ENCODE data around the gene RETREG3.
"Not testable (repeated sequence)": the region's sequence is repeated elsewhere in the genome, so short reads cannot be mapped to it uniquely, and the experiment has no call there.

Gene RETREG3

DNA sequence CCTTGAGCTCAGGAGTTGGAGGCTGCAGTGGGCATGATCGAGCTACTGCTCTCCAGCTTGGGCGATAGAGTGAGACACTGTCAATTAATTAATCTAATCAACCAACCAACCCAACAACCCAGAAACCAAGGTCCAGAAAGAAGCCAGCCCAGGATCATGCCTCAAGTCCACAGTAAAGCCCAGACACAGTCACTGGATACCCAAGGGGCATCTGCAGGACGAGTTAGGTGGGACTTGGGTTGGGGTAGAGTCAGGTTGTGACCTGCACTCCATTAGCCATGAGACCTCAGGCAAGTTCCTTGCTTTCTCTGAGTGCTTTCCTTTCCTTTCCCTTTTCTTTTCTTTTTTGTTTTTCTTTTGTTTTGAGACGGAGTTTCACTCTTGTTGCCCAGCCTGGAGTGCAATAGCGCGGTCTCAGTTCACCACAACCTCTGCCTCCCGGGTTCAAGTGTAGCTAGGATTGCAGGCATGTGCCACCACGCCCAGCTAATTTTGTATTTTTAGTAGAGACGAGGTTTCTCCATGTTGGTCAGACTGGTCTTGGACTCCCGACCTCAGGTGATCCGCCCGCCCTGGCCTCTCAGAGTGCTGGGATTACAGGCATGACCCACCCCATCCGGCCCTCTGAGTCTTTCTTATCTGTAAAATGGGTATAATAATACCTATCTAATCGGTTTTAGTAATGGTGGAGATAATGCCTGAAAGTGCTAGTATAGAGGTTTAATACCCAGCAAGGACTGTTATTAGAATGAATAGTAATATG, 60.0 kb downstream of the RETREG3 start:
- DNase-seq, result no peak

DNA sequence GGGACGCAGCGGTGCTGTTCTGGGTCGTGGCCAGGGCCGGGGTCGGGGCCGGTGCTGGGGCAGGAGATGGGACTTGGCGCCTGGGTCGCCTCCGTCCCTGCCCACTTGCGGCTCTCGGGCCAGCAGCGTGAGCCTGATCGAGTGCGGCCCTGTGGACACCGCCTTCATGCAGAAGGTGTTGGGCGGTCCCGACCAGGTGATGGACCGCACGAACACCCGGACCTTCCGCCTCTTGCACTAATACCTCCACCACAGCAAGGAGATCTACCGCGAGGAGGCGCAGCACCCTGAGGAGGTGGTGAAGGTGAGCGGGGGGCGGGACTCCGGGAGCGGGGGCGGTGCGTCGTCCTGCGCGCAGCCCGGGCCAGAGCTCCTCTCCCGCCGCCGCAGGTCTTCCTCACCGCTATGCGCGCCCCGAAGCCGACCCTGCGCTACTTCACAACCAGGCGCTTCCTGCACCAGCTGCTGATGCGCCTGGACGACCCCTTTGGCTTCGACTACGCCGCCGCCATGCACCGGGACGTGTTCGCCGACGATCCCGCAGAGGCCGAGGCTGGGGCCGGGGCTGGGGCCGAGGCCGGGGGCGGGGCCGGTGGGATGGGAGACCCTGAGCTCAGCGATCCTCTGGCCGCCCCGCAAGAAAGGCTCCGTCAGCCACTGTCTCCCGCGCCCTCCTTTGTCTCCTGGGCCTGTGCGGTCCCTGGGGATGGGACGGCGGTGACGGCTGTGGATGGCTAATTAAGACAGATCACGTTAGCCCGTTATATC, 60.9 kb downstream of the RETREG3 start:
- peak; percentile 84 for DNase-seq

DNA sequence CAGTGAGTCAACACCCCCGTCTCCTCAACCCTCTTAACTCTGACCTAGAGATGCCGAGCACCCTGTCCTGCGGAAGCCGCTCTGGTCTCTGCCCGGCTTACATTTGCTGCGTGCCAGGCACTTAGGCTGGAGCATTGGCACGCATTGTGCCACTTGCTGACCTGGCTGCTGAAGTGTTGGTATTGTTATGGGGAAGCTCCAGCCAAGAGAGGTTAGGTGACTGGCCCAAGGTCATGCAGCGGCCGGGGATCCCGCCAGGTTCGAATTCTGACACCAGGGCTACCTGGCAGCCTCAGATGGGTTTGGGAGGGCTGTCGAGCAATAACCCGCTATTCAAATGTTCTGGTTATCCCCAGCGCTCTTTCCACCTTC, 61.5 kb downstream of the RETREG3 start:
- no peak for DNase-seq

DNA sequence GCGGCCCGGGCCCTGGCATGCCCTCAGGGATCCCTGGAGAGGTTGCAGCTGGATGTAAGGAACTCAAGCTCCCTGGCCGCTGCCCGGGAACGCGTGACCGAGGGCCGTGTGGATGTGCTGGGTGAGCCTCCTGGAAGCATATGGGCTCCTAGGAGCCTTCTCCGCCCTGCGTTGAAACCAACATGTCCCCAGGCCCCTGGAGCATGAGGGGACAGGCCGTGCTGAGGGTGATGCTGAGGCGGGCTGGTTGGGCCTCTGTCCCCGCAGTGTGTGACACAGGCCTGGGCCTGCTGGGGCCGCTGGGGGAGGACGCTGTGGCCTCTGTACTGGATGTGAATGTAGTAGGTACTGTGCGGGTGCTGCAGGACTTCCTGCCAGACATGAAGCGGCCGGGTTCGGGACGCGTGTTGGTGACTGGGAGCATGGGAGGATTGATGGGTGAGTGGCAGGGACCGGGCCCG, 62.1 kb downstream of the RETREG3 start:
- DNase-seq, result no peak

DNA sequence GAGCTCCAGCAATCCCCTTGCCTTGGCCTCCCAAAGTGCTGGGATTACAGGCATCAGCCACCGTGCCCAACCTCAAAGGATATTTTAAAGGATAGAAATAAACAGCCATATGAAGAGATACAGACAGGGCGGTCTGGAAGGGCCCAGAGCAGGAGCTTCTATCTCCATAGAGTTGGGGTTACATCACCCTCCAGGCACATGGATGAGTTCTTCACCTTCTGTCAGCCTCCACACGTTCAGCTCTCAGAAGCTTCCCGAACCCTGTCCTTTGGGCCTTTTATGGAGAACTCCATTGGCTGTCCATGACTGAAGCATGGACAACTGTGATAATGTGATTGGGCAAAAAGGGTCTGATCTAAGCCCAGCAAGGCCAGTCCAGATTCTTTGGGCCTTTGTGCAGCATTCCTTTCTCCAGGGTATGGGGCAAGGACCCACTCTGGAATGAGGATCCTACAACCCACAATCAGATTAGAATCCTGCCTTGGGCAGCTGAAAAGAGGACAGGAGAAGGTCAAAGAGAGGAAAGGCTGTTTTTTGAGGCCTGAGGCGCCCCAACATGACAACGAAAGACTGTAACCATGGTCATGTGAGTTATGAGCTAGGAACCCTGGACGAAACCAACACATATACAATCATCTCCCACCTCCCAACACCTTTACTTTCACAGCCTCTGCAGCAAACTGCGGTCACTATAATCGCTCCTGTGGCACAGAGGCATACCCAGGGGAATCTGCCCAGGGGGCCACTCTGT, 63.2 kb downstream of the RETREG3 start:
- not testable (repeated sequence) for DNase-seq

DNA sequence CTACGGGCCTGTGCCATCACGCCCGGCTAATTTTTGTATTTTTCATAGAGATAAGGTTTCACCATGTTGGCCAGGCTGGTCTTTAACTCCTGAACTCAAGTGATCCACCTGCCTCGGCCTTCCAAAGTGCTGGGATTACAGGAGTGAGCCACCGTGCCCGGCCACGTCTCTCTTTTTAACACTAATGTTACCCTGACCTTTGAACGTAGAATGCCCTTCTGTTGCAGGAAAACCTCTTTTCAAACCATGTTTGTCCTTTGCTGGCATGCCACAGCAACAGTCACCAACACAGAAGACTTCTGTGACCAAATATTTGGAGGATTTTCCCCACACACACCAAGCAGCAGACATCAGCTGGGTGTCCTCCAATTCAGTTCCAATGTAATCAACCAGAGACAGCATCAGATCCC, 64.3 kb downstream of the RETREG3 start:
- DNase-seq, result no peak

DNA sequence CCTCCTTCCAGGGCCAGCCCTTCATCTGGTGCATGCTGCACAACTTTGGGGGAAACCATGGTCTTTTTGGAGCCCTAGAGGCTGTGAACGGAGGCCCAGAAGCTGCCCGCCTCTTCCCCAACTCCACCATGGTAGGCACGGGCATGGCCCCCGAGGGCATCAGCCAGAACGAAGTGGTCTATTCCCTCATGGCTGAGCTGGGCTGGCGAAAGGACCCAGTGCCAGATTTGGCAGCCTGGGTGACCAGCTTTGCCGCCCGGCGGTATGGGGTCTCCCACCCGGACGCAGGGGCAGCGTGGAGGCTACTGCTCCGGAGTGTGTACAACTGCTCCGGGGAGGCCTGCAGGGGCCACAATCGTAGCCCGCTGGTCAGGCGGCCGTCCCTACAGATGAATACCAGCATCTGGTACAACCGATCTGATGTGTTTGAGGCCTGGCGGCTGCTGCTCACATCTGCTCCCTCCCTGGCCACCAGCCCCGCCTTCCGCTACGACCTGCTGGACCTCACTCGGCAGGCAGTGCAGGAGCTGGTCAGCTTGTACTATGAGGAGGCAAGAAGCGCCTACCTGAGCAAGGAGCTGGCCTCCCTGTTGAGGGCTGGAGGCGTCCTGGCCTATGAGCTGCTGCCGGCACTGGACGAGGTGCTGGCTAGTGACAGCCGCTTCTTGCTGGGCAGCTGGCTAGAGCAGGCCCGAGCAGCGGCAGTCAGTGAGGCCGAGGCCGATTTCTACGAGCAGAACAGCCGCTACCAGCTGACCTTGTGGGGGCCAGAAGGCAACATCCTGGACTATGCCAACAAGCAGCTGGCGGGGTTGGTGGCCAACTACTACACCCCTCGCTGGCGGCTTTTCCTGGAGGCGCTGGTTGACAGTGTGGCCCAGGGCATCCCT, 65.7 kb downstream of the RETREG3 start:
- DNase-seq, result no peak

DNA sequence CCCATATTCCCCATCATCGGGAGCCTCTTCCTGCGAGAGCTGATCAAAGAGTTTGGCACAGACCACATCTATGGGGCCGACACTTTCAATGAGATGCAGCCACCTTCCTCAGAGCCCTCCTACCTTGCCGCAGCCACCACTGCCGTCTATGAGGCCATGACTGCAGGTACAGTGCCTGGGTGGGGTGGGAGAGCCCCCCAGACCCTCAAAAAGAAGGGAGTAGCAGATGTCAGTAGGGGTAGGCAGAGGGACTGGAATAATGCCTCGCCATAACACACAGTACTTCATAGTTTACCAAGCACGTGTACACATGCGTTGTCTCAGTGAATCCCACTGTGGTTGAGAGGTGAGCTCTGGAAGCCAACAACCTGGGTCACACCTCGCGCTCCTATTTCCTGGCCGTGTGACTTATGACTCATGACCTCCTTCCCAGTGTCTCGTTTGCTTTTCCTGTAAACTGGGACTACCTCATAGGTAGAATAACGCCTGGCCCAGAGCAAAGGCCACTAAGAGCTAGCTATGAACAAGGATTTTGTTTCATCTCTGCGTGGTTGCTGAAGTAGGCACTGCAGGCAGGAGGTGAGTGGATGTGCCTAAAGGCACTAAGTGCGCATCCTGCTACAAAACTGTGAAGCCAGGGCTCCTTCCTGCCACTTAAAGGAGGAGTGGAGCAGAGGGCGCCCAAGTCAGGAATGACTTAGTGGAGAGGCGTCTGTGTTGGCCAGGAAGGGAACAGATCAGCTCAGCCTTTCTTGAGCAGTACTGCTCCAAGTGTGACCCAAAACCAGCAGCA, 67.9 kb downstream of the RETREG3 start:
- no peak for DNase-seq

DNA sequence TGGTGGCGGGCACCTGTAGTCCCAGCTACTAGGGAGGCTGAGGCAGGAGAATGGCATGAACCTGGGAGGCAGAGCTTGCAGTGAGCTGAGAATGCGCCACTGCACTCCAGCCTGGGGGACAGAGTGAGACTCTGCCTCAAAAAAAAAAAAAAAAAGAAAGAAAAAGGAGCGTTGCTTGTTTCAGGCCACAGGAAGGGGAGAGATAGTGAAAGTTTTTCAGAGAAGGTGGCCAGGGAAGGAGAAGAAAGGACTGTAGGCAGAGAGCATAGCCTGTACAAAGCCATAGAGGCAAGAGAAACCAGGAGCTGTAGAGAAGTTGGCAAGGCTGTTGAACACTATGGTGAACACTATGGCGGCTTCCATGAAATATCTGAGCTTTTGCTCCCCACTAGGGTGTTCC, 68.6 kb downstream of the RETREG3 start:
- DNase-seq, result not testable (repeated sequence)

DNA sequence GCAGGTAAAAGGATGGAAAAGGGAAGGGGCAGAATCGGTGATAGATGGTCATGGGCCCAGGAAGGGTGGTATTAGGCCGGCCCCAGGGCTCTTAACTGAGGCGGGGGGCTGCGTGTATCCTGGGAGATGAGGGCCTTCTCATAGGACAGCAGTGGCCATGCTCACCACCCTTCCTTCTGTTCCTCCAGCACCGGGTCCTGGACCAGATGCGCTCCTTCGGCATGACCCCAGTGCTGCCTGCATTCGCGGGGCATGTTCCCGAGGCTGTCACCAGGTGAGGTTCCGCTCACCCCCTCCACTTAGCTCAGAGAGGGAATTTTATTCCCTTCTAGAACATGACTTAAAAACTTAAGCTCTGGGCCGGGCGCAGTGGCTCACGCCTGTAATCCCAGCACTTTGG, 70.7 kb downstream of the RETREG3 start:
- DNase-seq, result no peak

DNA sequence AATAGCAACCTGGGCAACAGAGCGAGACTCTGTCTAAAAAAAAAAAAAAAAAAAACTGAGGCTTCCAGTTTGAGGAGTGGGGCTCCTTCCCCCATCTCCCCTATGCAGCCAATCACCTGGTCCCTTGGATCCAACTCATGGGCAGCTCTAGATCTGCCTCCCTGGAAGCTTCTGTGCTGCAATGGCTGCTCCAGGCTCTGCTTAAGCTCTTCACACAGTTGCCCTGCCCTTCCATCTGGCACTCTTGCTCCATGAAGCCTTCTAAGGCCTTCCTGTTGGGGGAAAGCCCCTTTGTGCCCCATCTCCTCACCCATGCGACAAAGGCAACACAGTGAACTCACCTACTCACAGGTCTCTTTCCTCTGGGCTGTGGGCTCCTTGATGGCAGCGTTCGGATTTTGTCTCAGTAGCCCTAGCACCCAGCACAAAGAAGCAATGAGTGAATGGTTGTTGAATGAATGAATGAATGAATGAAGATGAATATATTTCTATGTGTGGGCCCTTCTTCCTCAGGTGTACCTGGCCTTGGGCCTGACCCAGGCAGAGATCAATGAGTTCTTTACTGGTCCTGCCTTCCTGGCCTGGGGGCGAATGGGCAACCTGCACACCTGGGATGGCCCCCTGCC, 71.2 kb downstream of the RETREG3 start:
- no peak for DNase-seq

DNA sequence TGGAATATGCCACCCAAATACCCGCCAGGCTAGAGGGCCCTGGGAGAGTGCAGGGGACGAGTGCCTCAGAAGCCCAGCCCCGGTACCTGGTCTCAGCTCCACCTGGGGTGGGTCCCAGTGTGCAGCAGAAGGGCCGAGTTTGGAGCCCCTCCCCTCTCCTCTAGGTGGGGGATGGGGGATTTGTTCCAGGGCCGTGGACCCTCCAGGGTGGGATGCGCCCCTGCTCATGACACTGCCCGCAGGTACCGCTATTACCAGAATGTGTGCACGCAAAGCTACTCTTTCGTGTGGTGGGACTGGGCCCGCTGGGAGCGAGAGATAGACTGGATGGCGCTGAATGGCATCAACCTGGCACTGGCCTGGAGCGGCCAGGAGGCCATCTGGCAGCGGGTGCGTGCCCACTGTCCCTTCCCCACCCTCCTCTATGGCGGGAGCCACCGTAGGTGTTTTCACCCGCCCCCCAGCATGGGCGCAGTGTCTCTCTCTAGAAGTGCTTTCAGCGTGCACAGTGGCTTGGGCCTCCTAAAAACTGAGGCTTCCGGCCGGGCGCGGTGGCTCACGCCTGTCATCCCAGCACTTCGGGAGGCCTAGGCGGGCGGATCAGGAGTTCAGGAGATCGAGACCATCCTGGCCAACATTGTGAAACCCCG, 71.9 kb downstream of the RETREG3 start:
- DNase-seq, result no peak

DNA sequence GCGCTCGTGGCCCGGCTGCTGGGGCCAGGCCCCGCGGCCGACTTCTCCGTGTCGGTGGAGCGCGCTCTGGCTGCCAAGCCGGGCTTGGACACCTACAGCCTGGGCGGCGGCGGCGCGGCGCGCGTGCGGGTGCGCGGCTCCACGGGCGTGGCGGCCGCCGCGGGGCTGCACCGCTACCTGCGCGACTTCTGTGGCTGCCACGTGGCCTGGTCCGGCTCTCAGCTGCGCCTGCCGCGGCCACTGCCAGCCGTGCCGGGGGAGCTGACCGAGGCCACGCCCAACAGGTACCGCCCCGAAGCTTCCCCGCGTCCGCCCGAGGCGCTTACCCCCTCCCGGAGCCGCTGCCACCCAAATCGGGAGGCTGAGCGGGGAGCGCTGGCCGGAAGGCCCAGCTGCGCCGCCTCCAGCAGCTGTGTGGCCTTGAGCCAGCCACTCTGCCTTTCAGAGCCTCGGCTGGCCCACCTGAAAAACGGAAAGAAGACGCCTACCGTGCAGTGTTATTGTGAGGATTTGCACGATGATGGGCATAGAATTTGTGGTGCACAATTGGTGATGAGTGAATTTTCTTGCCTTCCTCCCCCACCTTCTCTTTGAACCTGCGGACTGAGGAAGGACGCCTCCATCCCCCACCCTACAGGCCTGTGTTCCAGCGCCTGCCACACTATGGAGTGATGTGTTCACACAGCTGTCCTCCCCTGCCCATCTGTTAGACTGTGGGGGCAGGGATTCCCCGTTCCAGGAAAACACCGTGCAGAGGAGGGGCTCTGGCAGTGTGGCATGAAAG, 72.6 kb downstream of the RETREG3 start:
- DNase-seq, result peak; percentile 76

DNA sequence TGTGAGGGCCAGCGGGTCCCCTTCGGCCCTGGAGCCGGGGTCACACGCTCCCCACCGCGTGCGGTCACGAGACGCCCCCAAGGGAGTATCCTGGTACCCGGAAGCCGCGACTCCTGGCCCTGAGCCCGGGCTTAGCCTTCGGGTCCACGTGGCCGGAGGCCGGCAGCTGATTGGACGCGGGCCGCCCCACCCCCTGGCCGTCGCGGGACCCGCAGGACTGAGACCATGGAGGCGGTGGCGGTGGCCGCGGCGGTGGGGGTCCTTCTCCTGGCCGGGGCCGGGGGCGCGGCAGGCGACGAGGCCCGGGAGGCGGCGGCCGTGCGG, 73.2 kb downstream of the RETREG3 start, which contains the start of gene NAGLU:
Gene NAGLU, plus strand, starts transcription at position 194 of the 324 bp plus-strand sequence. Its CDS starts 32 bp downstream, at position 226.
- peak; percentile 84 for DNase-seq

DNA sequence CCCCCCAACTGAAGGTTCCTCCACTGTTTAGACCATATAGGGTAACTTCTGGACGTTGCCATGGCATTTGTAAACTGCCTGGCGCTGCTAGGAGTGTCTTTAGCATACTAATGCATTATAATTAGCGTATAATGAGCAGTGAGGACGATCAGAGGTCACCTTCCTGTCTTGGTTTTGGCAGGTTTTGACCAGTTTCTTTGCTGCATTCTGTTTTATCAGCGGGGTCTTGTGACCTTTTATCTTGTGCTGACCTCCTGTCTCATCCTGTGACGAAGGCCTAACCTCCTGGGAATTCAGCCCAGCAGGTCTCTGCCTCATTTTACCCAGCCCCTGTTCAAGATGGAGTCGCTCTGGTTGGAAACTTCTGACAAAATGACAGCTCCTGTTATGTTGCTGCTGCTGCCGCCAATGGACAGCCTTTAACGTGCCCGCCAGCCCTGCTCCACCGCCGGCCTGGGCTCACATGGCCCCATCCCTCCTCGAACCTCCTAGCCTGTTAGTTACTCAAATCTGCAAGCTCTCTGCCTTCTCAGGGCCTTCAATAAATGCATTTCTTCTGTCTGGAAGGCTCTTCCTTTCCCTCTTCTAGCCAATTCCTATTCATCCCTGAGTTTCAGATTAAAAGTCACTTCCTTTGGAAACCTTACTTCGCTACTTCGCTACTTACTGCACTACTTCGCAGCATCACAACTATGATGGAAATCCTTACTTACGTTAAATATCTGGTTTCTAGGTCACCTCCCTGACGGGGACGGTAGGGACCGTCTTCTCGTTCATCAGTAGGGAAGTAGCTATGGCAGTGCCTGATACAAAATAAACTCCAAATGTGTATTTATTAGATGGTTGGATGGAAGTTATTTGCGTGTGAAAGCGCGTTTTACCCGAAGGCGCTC, 73.8 kb downstream of the RETREG3 start:
- DNase-seq, result no peak

DNA sequence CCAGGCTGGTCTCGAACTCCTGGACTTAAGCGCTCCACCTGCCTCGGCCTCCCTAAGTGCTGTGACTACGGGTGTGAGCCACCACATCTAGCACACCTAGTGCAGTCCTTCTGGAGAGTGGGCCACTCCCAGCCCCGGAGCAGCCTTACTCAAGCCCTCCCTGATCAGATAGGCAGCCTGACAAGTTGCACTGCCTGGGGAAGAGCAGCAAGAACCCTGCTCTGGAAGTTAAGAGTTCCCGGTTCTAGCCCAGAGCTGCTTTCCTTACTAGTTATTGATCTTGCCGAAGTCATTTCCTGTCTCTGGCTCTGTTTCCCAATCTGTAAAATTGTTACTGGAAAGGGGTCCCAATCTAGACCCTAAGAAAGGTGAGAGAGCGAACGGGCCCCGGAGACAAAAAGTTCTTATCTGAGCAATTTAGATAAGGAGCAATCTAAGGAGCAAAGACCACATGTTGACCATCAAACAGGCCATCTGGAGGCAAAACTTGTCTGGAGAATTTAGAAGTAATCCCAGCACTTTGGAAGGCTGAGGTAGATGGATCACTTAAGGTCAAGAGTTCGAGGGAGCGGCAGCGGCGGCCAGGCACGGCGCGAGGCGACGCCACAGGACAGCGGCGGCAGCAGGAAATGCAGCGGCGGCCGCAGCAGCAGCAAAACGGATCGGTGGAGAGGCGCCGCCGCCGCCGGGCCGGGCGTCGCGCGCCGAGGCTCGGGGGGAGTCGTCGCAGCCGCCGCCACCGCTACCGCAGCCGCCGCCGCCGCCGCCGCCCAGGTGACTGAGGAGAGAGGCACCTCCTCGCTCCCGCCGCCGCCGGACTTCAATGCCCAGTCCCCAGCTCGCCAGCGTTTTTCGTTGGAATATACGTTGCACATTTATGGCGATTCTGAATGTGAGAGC, 77.5 kb downstream of the RETREG3 start:
- DNase-seq, result peak; percentile 55

DNA sequence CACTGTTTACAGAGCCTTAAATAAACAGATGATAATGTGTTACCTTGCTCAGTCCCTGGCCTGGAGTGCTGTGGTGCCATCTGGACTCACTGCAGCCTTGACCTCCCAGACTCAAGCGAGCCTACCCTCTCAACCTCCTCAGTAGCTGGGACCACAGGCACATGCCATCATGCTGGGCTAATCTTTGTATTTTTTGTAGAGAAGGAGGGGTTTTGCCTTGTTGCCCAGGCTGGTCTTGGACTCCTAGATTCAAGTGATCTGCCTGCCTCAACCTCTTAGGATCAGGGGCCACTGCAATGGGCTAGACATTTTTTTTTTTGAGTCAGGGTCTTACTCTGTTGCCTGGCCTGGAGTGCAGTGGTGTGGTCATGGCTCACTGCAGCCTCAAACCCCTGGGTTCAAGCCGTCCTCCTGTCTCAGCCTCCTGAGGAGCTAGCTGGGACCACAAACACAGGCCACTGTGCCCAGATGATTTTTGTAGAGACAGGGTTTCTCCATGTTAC, 78.2 kb downstream of the RETREG3 start:
- DNase-seq, result no peak

Measured in stimulated activated CD4-positive, alpha-beta T cell treated with anti-CD3 and anti-CD28 coated beads, Interleukin-4, amount 100 ng/mL, for 1 hour (primary cell).